OCI-LY1 (cell line): ENCODE results near the gene ANKRD30A.

Experiments
- CTCF ChIP-seq: fragments of 200-600 bp; sonication (generic), shearing (Covaris generic); IDR thresholded peaks from 2 replicates; pipeline ENCODE4 v1.5.1; 2017; ENCODE audit warnings: mild to moderate bottlenecking, antibody characterized with exemption, low read length, moderate library complexity, mixed read lengths
- EZH2 ChIP-seq: fragments of 200-600 bp; sonication (generic), shearing (Covaris generic); IDR thresholded peaks from 2 replicates; pipeline ENCODE4 v1.8.0; 2017; ENCODE audit warnings: borderline replicate concordance, mixed run types, mild to moderate bottlenecking, antibody characterized with exemption, low read length, moderate library complexity, mixed read lengths

- TF ChIP-seq CTCF (no peak), EZH2 (no peak)
Measured at GRCh38 chr10:37384923-37385322, 259.5 kb downstream of the ANKRD30A start.
